NCI-H2107 treated with DMSO at 0.1 percent for 48 hours (cell line): Measurements from ENCODE around the gene AP5S1.

Source experiments
- DNase-seq: peaks from one replicate; lab custom pipeline; 2025; ENCODE audit not compliant: unreplicated experiment; lab: John Stamatoyannopoulos, UW

Gene AP5S1

DNA sequence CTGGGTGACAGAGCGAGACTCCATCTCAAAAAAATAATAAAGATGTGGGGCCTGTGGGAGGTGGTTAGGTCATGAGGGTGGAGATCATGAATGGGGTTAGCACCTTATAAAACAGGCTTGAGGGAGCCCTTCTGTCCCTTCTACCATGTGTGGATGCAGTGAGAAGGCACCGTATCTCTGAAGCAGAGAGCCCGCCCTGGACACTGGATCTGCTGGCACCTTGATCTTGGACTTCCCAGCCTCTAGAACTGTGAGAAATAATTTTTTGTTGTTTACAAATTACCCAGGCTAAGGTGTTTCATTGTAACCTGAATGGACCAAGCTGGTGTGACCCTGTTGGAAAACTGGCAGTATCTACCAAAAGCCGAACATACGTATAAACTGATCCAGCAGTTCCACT is 53.2 kb downstream of the AP5S1 start:
- DNase-seq, result no peak

DNA sequence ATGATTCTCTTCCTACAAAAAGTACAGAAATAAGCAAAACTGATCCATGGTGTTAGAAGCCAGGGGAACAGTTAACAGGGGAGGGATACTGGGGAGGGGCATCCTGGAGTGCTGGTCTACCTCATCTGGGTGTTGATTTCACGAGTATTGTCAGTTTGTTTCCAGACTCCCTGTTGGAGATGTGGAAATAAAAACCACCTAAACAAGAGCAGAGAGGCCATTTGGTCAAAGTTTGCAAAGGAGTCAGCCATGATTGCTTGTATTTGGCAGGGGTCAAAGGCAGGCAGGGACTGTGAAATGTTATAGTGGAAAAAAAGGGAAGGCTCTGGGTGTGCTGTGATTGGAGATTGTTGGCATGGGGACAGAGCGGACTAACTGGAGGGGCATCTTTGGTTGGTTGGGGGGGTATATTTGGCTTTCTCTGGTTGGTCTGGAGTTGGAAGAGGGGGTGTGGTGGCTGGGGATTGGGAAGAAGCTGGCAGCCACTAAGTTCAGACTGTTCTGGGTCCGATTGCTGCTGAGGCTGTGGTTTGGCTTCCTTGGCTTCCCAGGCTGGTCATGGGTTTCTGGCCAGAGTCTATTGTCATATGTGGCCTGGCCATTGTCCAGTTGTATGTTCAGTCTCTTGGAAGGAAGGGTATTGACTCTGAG is 54.0 kb downstream of the AP5S1 start:
- no peak for DNase-seq

DNA sequence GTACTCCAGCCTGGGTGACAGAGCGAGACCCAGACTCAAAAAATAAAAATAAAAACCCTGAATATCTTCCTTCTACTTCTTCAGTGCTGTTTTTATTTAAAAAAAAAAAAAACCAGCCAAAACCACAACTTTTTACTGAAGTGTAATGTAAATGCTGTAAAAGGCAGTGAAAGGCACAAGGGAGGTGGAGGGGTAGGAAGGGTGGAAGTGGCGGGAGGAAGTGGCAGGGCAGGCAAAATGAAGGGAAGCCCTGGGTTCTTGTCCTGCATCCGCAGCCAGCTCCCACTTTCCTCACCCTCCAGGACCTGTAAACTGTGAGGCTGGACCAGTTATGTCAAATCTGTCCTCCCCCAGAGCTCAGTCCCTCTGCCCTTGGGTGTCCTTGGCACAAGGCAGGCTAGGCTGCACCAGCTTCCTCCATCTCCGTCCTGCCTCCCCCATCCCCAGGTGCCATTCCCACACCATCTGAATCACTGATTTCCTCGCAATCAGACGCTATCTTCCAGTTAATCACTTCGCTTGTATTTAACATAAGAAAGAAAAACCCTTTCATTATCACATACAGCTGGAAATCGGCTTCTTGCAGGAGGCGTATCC is 55.1 kb downstream of the AP5S1 start:
- no peak for DNase-seq

DNA sequence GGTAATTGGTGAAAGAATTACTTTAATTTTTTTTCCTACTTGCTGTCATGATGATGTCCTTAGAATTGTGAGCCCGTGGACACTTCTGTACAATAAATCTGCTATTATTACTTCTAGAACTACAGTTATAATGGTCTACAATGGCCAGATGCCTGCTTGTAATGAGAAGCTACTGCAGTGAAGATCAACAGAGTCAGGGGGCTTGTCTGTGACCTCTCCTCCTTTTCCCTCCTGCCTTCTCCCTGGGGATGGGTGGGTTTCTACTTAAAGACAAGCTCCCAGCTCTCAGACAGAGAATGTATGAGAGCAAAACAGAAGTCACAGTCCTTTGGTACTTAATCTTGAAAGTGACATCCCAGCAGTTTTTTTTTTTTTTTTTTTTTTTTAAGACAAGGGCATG is 55.7 kb downstream of the AP5S1 start:
- no peak for DNase-seq

DNA sequence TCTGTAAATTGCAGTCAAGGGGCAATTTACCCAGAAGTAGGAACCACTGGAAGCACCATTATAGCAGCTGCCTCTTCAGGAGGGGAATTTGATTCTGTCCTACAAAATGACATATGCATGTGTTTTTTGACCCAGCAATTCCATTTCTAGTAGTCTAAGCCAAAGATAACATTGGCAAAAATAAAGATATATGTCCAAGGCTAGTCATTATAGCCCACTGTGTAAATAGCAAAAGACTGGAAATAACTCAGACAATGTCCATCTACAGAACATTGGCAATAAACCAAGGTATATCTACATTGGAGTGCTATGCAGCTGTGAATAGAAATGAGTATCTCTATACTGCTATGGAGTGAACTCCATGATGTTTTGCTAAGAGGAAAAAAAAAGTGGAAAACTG is 56.3 kb downstream of the AP5S1 start:
- DNase-seq, result no peak
